ENCODE data around the gene PACS2.

- no peak for TF ChIP-seq FOXK1 (CRISPR knock-in tag; IDR thresholded peaks at IDR 0.05)
- no peak for TF ChIP-seq USF2 (CRISPR knock-in tag; IDR thresholded peaks at IDR 0.05)
- TF ChIP-seq CTCF (IDR thresholded peaks at IDR 0.05) = no peak
- no peak for TF ChIP-seq ATF1 (CRISPR knock-in tag; IDR thresholded peaks at IDR 0.05)
- no peak for TF ChIP-seq SMAD4 (CRISPR knock-in tag; IDR thresholded peaks at IDR 0.05)
- TF ChIP-seq SMAD3 (CRISPR knock-in tag; IDR thresholded peaks at IDR 0.05; ENCODE audit: borderline replicate concordance) = no peak
- TF ChIP-seq GABPB1 (CRISPR knock-in tag; IDR thresholded peaks at IDR 0.05) = no peak
- TF ChIP-seq TEAD4 (CRISPR knock-in tag; IDR thresholded peaks at IDR 0.05) = no peak
- no peak for TF ChIP-seq JUN (CRISPR knock-in tag; IDR thresholded peaks at IDR 0.05)
- TF ChIP-seq FOXJ3 (CRISPR knock-in tag; IDR thresholded peaks at IDR 0.05; ENCODE audit: borderline replicate concordance) = no peak
- no peak for TF ChIP-seq TP53 (CRISPR knock-in tag; IDR thresholded peaks at IDR 0.05)
- TF ChIP-seq, protein P1, sequence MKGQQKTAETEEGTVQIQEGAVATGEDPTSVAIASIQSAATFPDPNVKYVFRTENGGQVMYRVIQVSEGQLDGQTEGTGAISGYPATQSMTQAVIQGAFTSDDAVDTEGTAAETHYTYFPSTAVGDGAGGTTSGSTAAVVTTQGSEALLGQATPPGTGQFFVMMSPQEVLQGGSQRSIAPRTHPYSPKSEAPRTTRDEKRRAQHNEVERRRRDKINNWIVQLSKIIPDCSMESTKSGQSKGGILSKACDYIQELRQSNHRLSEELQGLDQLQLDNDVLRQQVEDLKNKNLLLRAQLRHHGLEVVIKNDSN (CRISPR knock-in tag; IDR thresholded peaks at IDR 0.05) = no peak
Measured at GRCh38 chr14:105411017-105411941, 96.7 kb downstream of the PACS2 start.
